Activated CD8-positive, alpha-beta T cell treated with anti-CD3 and anti-CD28 coated beads for 36 hours (primary cell): ENCODE results near the gene ATG9A. TPM values are rescaled to one million over a fixed set of nuclear protein-coding genes. Genes with fewer than 3 reads are reported as not detected.

Source experiments
- ATAC-seq: fragments of 200-7000 bp; cut with Tn5 transposase; one replicate; pipeline ENCODE4 v1.10.0; 2021; ENCODE audit warnings: mild to moderate bottlenecking, moderate library complexity
- CTCF ChIA-PET: fragments of 350-600 bp; sonication (Branson Sonifier 250); formaldehyde crosslinking; loops from one replicate; lab custom pipeline; 2021; ENCODE audit warnings: antibody characterized with exemption; lab: Charles Lee
- POLR2A ChIA-PET: fragments of 350-600 bp; sonication (Branson Sonifier 250); formaldehyde crosslinking; loops from one replicate; lab custom pipeline; 2021; ENCODE audit warnings: antibody characterized with exemption; lab: Charles Lee
- DNase-seq: peaks from one replicate; pipeline ENCODE4 v3.0.0-alpha.2; 2020
- H3K27ac Mint-ChIP-seq: one replicate; pipeline ENCODE4 v1.8.0; 2021; ENCODE audit warnings: mild to moderate bottlenecking, mixed read lengths
- H3K27me3 Mint-ChIP-seq: one replicate; pipeline ENCODE4 v1.8.0; 2021; ENCODE audit warnings: mixed read lengths
- H3K36me3 Mint-ChIP-seq: one replicate; pipeline ENCODE4 v1.8.0; 2021; ENCODE audit warnings: low read depth, mixed read lengths
- H3K4me1 Mint-ChIP-seq: one replicate; pipeline ENCODE4 v1.8.0; 2021; ENCODE audit warnings: low read depth, mixed read lengths
- H3K4me3 Mint-ChIP-seq: one replicate; pipeline ENCODE4 v1.8.0; 2021; ENCODE audit warnings: mild to moderate bottlenecking, moderate library complexity, mixed read lengths
- H3K9me3 Mint-ChIP-seq: one replicate; pipeline ENCODE4 v1.8.0; 2021; ENCODE audit warnings: mixed read lengths
- CTCF ChIP-seq: fragments of 200-600 bp; IDR thresholded peaks from one replicate; pipeline ENCODE4 v1.8.0; 2022; ENCODE audit warnings: antibody characterized with exemption, mild to moderate bottlenecking
- intact Hi-C: fragments of 100-400 bp; cut with micrococcal nuclease; formaldehyde crosslinking; loops from one replicate; pipeline ENCODE4 v1.10.0; 2022
- total RNA-seq, 2 experiments: library from RNA; stranded (reverse); gene quantifications; one replicate each; pipeline ENCODE4 v1.2.3, GENCODE V29; 2021

Gene ATG9A
- total RNA-seq, 2 experiments from 2014 or later = 54.8 to 58.7 TPM

DNA sequence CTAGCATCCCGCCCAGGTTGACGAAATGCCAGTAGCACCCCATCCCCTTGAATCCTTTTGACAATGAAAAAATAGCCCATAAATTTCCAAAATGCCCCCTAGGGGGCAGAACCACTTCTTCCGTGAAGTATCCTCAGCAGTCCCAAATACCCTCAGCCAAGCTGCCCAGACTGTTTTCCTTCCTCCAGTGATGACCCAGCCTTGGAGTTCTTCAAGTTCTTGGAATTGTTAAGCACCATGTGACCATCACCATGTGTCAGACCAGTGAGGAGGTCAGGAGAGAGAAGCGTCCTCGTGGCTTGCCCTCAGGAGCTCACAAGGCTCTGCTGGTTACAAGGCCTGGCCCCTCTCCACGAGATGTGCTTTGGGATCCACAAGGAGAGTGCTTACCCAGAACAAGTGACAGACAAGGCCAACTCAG, 58.2 kb downstream of the ATG9A start:
- intact Hi-C loops = loop anchor here (5.0 kb wide), 1 partner anchor 36 kb away; the partner anchor contains the start of gene ZFAND2B
- ATAC-seq = peak; percentile 53
- DNase-seq = peak; percentile 42
- TF ChIP-seq CTCF = peak; percentile 94
- no peaks in the 10 kb centered on the region for H3K9me3 Mint-ChIP-seq
- H3K4me3 Mint-ChIP-seq = no peak overlapping the region
- CTCF ChIA-PET = interaction anchor here (0.9 to 9.4 kb wide), 28 partner anchors 10 to 191 kb away, joined by 3 to 98 read pairs (median 6); partner anchors contain the start of genes ABCB6, ANKZF1, ATG9A and DNAJB2
- no peaks in the 10 kb centered on the region for H3K27me3 Mint-ChIP-seq
- H3K4me1 Mint-ChIP-seq = peaks cover 34% of the 10 kb centered on the region
- peaks cover 14% of the 10 kb centered on the region for H3K36me3 Mint-ChIP-seq
- H3K27ac Mint-ChIP-seq = no peak overlapping the region
- POLR2A ChIA-PET = interaction anchor here (0.6 to 1.7 kb wide), 8 partner anchors 9 to 73 kb away, joined by 3 to 7 read pairs (median 4); no protein-coding TSS in a partner anchor

DNA sequence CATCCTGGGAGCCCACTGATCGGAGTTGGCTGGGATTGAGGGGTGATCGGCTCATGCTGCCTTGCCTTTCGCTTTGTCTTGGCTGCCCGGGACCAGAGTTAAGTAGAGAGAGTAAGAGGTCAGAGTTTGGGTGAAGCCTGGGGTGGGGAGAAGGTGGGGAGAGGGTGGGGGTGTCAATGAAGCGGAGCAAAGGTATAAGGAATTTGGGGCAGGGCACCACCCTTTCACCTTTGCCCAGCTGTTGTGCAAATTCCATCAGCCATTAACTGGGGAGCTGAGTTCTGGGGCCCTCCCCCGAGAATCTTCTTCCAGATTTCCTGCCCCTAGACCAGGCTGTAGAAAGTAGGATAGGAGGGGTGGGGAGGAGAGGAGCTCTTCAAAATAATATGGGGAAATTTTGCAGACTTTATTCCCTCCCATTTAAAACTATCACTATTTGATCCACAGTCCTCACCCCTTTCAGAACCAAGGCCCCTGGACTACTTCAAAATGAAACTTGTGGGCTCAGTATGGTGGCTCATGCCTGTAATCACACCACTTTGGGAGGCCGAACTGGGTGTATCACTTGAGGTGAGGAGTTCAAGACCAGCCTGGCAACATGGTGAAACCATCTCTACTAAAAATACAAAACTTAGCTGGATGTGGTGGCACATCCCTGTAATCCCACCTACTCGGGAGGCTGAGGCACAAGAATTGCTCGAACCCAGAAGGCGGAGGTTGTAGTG, 59.3 kb downstream of the ATG9A start, which contains the start of gene SLC23A3:
Gene SLC23A3, minus strand, starts transcription at position 100 of the 725 bp plus-strand sequence. Its CDS starts 45 bp downstream, at position 55.
- intact Hi-C loops = loop anchor here (5.0 kb wide), 1 partner anchor 37 kb away; the partner anchor contains the start of gene ZFAND2B
- Mint-ChIP-seq H3K9me3 (no peaks in the 10 kb centered on the region), H3K27me3 (no peaks in the 10 kb centered on the region), H3K27ac (no peak within 1 kb of the TSS), H3K36me3 (peaks cover 14% of the 10 kb centered on the region), H3K4me3 (no peak within 1 kb of the TSS), H3K4me1 (peaks cover 26% of the 10 kb centered on the region)
- DNase-seq = peak; percentile 22
- POLR2A ChIA-PET = interaction anchor here (0.9 to 1.7 kb wide), 4 partner anchors 46 to 89 kb away, joined by 3 to 5 read pairs (median 4); partner anchors contain the start of gene ABCB6
- ATAC-seq = peak; percentile 26
- CTCF ChIA-PET = interaction anchor here (0.8 to 9.4 kb wide), 21 partner anchors 11 to 160 kb away, joined by 3 to 98 read pairs (median 6); partner anchors contain the start of genes ABCB6, GLB1L, NHEJ1 and STK16
- no peak for TF ChIP-seq CTCF

Other genes with a start within 250 kb of the ATG9A start
- not detected for gene FEV, start 244.5 kb downstream of the ATG9A start, total RNA-seq
- gene CRYBA2, start 236.2 kb downstream of the ATG9A start, total RNA-seq = not detected
- gene CFAP65, start 188.1 kb downstream of the ATG9A start, total RNA-seq = not detected
- not detected for gene IHH, start 168.7 kb downstream of the ATG9A start, total RNA-seq
- gene NHEJ1, start 68.8 kb downstream of the ATG9A start, total RNA-seq = 10 to 100 TPM; 22.4 to 26.3 TPM
- gene SLC23A3, start 59.6 kb downstream of the ATG9A start, total RNA-seq = 1 to 10 TPM; 1.1 to 1.6 TPM
- 10 to 100 TPM; 38.6 to 38.7 TPM for gene CNPPD1, start 52.7 kb downstream of the ATG9A start, total RNA-seq
- 10 to 100 TPM; 63.8 to 67.8 TPM for gene RETREG2, start 51.4 kb downstream of the ATG9A start, total RNA-seq
- gene ZFAND2B, start 22.9 kb downstream of the ATG9A start, total RNA-seq = 10 to 100 TPM; 31.3 to 33.3 TPM
- 10 to 100 TPM; 32.3 to 35.7 TPM for gene ABCB6, start 10.7 kb downstream of the ATG9A start, total RNA-seq
- gene ANKZF1, start 170 bp upstream of the ATG9A start, total RNA-seq = 100 to 1,000 TPM; 216 to 217 TPM
- gene GLB1L, start 15.8 kb upstream of the ATG9A start, total RNA-seq = 1 to 10 TPM; 1.2 to 2.8 TPM
- 10 to 100 TPM; 34.4 to 35.4 TPM for gene STK16, start 15.8 kb upstream of the ATG9A start, total RNA-seq
- not detected for gene TUBA4B, start 23.6 kb upstream of the ATG9A start, total RNA-seq
- gene TUBA4A, start 24.3 kb upstream of the ATG9A start, total RNA-seq = 100 to 1,000 TPM; 226 TPM
- 10 to 100 TPM; 61.8 to 63.3 TPM for gene DNAJB2, start 49.7 kb upstream of the ATG9A start, total RNA-seq
- 1 to 10 TPM in 1 of 2 experiments, under 1 TPM in 1; 0.92 to 1.1 TPM for gene PTPRN, start 79.8 kb upstream of the ATG9A start, total RNA-seq
- gene RESP18, start 103.1 kb upstream of the ATG9A start, total RNA-seq = not detected
- 100 to 1,000 TPM; 112 to 113 TPM for gene DNPEP, start 158.3 kb upstream of the ATG9A start, total RNA-seq
- not detected for gene DES, start 188.7 kb upstream of the ATG9A start, total RNA-seq
- 1 to 10 TPM; 2.1 to 2.3 TPM for gene SPEG, start 205.2 kb upstream of the ATG9A start, total RNA-seq